Neural cell (in vitro differentiated cells): ENCODE results near the gene RIPPLY1. TPM values are rescaled to one million over a fixed set of nuclear protein-coding genes. Genes with fewer than 3 reads are reported as not detected.

Source experiments
- H2AFZ ChIP-seq: fragments of 200-600, 300-800 bp; sonication (generic), shearing (Covaris generic); 2 replicates; pipeline ENCODE4 v1.6.0; 2014; ENCODE audit warnings: low read depth, mild to moderate bottlenecking, antibody characterized with exemption, low read length, moderate library complexity
- H3F3A ChIP-seq: fragments of 200-600 bp; shearing (Covaris generic); 2 replicates; pipeline ENCODE4 v1.6.1; 2016; ENCODE audit warnings: mild to moderate bottlenecking, moderate library complexity, mixed read lengths, antibody characterized with exemption, low read length; ENCODE audit not compliant: insufficient read depth, poor library complexity, severe bottlenecking
- H3K27ac ChIP-seq: fragments of 200-600, 300-800 bp; sonication (generic), shearing (Covaris generic); 2 replicates; pipeline ENCODE4 v1.5.1; 2014; ENCODE audit warnings: mild to moderate bottlenecking, low read length, moderate library complexity
- H3K27me3 ChIP-seq: fragments of 300-800, 200-600 bp; sonication (generic), shearing (Covaris generic); 2 replicates; pipeline ENCODE4 v1.6.0; 2014; ENCODE audit warnings: mild to moderate bottlenecking, low read depth, low read length, moderate library complexity; ENCODE audit not compliant: insufficient read depth
- H3K36me3 ChIP-seq: fragments of 300-800, 200-600 bp; sonication (generic), shearing (Covaris generic); 2 replicates; pipeline ENCODE4 v1.5.1; 2014; ENCODE audit warnings: mild to moderate bottlenecking, antibody characterized with exemption, low read length, moderate library complexity; ENCODE audit not compliant: insufficient read depth
- H3K4me2 ChIP-seq: fragments of 300-800, 200-600 bp; sonication (generic), shearing (Covaris generic); 2 replicates; pipeline ENCODE4 v1.6.0; 2014; ENCODE audit warnings: mild to moderate bottlenecking, low read length
- H3K4me3 ChIP-seq: fragments of 300-800, 200-600 bp; sonication (generic), shearing (Covaris generic); 2 replicates; pipeline ENCODE4 v1.5.1; 2014; ENCODE audit warnings: mild to moderate bottlenecking, low read length, moderate library complexity
- H3K79me2 ChIP-seq: fragments of 200-600 bp; shearing (Covaris generic); replicated peaks from 2 replicates; pipeline ENCODE4 v1.6.0; 2014; ENCODE audit warnings: mild to moderate bottlenecking, low read length, moderate library complexity; ENCODE audit not compliant: insufficient read depth
- H3K9ac ChIP-seq: fragments of 300-800, 200-600 bp; sonication (generic), shearing (Covaris generic); 2 replicates; pipeline ENCODE4 v1.6.1; 2016; ENCODE audit warnings: mild to moderate bottlenecking, low read length, mixed read lengths
- H3K9me2 ChIP-seq: fragments of 200-600 bp; shearing (Covaris generic); 2 replicates; pipeline ENCODE4 v1.6.1; 2016; ENCODE audit warnings: mild to moderate bottlenecking, low read length, mixed read lengths; ENCODE audit not compliant: insufficient read depth
- H3K9me3 ChIP-seq: fragments of 200-600, 300-800 bp; sonication (generic), shearing (Covaris generic); 2 replicates; pipeline ENCODE4 v1.6.1; 2016; ENCODE audit warnings: mild to moderate bottlenecking, mixed run types, low read length, moderate library complexity, mixed read lengths
- H4K20me1 ChIP-seq: fragments of 200-600 bp; shearing (Covaris generic); 2 replicates; pipeline ENCODE4 v1.6.1; 2016; ENCODE audit warnings: mild to moderate bottlenecking, mixed run types; ENCODE audit not compliant: insufficient read depth
- EP300 ChIP-seq: fragments of 450-650 bp; conservative IDR thresholded peaks from 2 replicates; pipeline ENCODE4 v1.6.1; 2014; ENCODE audit warnings: antibody characterized with exemption, mild to moderate bottlenecking, moderate library complexity; ENCODE audit not compliant: poor library complexity, severe bottlenecking
- EZH2 ChIP-seq: fragments of 200-600, 300-800 bp; shearing (Covaris generic), sonication (generic); IDR thresholded peaks from 2 replicates; pipeline ENCODE4 v1.6.1; 2014; ENCODE audit warnings: antibody characterized with exemption, low read length, borderline replicate concordance, mild to moderate bottlenecking; ENCODE audit not compliant: insufficient read depth, poor library complexity, severe bottlenecking
- MXI1 ChIP-seq: fragments of 450-650 bp; conservative IDR thresholded peaks from 2 replicates; pipeline ENCODE4 v1.6.1; 2014; ENCODE audit warnings: antibody characterized with exemption, mild to moderate bottlenecking; ENCODE audit not compliant: poor library complexity, severe bottlenecking
- POLR2AphosphoS5 ChIP-seq: IDR thresholded peaks from 2 replicates; pipeline ENCODE4 v1.6.1; 2012
- RAD21 ChIP-seq: fragments of 450-650 bp; conservative IDR thresholded peaks from 2 replicates; pipeline ENCODE4 v1.6.1; 2014; ENCODE audit warnings: antibody characterized with exemption, mild to moderate bottlenecking, moderate library complexity
- REST ChIP-seq: IDR thresholded peaks from 2 replicates; pipeline ENCODE4 v1.6.1; 2012; ENCODE audit warnings: borderline replicate concordance
- SMC3 ChIP-seq: fragments of 450-650 bp; conservative IDR thresholded peaks from 2 replicates; pipeline ENCODE4 v1.6.1; 2014; ENCODE audit warnings: antibody characterized with exemption, mild to moderate bottlenecking, moderate library complexity; ENCODE audit not compliant: poor library complexity
- TAF1 ChIP-seq: IDR thresholded peaks from 2 replicates; pipeline ENCODE4 v1.6.1; 2012; ENCODE audit warnings: low read depth
- polyA plus RNA-seq: library from polyadenylated mRNA; depleted of rRNA; stranded (reverse); fragments of >200 nt; gene quantifications from 2 replicates; pipeline ENCODE4 v1.2.3, GENCODE V29; 2014
- TF ChIP-seq, protein P1 (sequence below): fragments of 450-650 bp; IDR thresholded peaks from 2 replicates; pipeline ENCODE4 v1.5.1; 2014; ENCODE audit warnings: antibody characterized with exemption, mild to moderate bottlenecking, moderate library complexity; ENCODE audit not compliant: poor library complexity, severe bottlenecking

Gene RIPPLY1
- polyA plus RNA-seq, 1 donor from 2014 or later = 0.57 TPM

DNA sequence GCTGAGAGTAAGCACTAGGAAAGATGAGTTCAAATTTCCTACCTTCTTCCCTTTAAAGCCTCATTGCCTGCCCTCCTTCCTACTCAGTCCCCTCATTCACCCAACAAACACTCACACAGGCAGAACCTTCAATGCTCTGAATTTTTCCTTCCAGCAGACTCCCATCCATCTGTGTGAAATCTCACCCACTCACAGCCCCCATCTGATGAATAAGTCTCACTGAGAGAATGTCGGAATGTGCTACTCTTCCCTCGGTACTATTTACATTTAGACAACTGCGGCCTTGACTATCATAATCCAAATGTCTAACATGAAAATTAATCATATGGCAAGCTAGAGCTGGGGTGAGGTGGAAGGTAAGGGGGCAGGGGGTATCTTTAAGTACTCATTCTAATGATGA is 36.4 kb upstream of the RIPPLY1 start:
- H3K4me2 ChIP-seq = no peak overlapping the region
- H4K20me1 ChIP-seq = no peaks in the 10 kb centered on the region
- H3F3A ChIP-seq = no peaks in the 10 kb centered on the region
- H3K79me2 ChIP-seq = no peaks in the 10 kb centered on the region
- no peak overlapping the region for H2AFZ ChIP-seq
- H3K9me2 ChIP-seq = no peaks in the 10 kb centered on the region
- no peak for TF ChIP-seq EP300
- no peak for TF ChIP-seq RAD21
- TF ChIP-seq, protein P1, sequence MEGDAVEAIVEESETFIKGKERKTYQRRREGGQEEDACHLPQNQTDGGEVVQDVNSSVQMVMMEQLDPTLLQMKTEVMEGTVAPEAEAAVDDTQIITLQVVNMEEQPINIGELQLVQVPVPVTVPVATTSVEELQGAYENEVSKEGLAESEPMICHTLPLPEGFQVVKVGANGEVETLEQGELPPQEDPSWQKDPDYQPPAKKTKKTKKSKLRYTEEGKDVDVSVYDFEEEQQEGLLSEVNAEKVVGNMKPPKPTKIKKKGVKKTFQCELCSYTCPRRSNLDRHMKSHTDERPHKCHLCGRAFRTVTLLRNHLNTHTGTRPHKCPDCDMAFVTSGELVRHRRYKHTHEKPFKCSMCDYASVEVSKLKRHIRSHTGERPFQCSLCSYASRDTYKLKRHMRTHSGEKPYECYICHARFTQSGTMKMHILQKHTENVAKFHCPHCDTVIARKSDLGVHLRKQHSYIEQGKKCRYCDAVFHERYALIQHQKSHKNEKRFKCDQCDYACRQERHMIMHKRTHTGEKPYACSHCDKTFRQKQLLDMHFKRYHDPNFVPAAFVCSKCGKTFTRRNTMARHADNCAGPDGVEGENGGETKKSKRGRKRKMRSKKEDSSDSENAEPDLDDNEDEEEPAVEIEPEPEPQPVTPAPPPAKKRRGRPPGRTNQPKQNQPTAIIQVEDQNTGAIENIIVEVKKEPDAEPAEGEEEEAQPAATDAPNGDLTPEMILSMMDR = no peak
- TF ChIP-seq POLR2AphosphoS5 = no peak
- TF ChIP-seq TAF1 = no peak
- no peak for TF ChIP-seq MXI1
- TF ChIP-seq REST = no peak
- no peak for TF ChIP-seq EZH2
- no peak for TF ChIP-seq SMC3
- H3K9me3 ChIP-seq = no peaks in the 10 kb centered on the region
- no peak overlapping the region for H3K9ac ChIP-seq
- H3K4me3 ChIP-seq = no peak overlapping the region
- H3K27ac ChIP-seq = no peak overlapping the region
- no peaks in the 10 kb centered on the region for H3K27me3 ChIP-seq
- H3K36me3 ChIP-seq = no peaks in the 10 kb centered on the region

GRCh38 chrX:106936246-106936645 is 33.1 kb upstream of the RIPPLY1 start:
- Histone ChIP-seq H3K4me2 (no peak overlapping the region), H3F3A (no peaks in the 10 kb centered on the region), H3K27ac (no peak overlapping the region), H3K9ac (no peak overlapping the region), H3K9me2 (no peaks in the 10 kb centered on the region), H3K36me3 (no peaks in the 10 kb centered on the region), H4K20me1 (no peaks in the 10 kb centered on the region), H3K79me2 (no peaks in the 10 kb centered on the region), H3K9me3 (no peaks in the 10 kb centered on the region), H2AFZ (no peak overlapping the region), H3K4me3 (no peak overlapping the region), H3K27me3 (no peaks in the 10 kb centered on the region)
- TF ChIP-seq RAD21 (no peak), EP300 (no peak), MXI1 (no peak), REST (no peak), SMC3 (no peak), POLR2AphosphoS5 (no peak), EZH2 (no peak), TAF1 (no peak)
- TF ChIP-seq, protein P1 = no peak
